SHP77 (cell line): ENCODE measurements around the gene ADGRG6.

Experiments
- DNase-seq, 2 experiments: peaks; one replicate each; lab custom pipeline; 2025; lab: John Stamatoyannopoulos, UW

ADGRG6 gene

DNA sequence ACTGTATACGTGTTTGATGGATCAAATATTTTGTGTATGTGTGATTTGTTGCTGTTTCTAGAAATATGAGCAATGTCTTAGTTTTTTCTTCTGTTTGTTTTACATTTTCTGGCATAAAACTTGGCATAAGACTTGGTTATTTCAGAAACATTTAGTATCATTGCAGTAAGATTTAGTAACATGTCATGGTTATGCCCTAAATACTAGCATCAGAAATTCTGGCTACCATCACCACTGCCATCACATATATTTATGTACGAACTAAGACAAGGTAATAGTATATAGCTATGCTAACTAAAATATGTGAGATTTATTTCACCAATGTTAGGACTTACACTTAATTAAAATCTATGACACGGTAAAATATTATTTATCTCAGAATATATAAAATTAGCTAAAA is 10.3 kb upstream of the ADGRG6 start:
- no peak for DNase-seq

DNA sequence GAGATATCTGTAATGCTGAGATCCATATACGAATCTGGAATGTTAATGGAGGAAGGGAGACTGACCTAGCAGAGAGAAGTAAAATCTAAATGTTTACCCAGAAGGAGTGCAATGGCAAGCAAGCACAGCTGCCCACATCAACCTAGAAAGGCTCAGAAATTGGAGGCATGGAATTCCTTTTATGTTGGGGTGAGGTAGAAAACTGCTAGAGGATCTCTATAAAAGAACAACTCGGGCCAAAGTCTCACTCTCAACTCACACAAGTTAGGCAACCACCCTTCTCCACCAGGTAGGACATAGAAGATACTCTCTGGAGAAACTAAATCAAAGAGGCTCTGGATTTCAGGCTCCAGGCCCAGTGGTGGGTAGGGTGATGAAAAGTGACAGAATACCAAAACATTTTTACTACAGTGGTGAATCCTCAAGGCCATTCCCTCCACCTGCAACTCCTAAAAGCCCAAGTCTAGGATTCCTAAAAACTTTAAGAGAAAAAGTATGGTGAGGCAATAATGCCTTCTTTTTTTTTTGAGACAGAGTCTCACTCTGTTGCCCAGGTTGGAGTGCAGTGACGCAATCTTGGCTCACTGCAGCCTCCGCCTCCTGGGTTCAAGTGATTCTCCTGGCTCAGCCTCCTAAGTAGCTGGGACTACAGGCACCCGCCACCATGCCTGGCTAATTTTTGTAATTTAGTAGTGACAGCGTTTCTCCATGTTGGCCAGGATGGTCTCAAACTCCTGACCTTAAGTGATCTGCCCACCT is 9.5 kb upstream of the ADGRG6 start:
- no peak for DNase-seq

DNA sequence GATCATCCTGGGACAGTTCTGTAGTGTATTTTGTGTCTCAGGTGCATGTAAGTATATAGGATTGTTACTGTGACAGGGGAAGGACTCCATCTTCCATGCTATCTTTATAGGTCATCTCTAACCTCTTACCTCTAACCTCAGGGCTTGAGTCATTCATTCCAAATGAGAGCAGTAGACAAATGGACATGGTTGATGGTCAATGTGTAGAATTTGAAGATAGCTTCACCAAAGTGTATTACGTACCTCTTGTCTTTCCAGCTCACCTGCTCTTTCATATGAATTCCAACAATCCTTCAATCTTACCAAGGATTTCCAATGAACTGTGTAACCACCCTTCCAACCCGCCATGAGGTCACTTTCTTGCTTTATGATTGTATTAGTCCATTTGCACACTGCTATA is 8.7 kb upstream of the ADGRG6 start:
- DNase-seq: no peak

DNA sequence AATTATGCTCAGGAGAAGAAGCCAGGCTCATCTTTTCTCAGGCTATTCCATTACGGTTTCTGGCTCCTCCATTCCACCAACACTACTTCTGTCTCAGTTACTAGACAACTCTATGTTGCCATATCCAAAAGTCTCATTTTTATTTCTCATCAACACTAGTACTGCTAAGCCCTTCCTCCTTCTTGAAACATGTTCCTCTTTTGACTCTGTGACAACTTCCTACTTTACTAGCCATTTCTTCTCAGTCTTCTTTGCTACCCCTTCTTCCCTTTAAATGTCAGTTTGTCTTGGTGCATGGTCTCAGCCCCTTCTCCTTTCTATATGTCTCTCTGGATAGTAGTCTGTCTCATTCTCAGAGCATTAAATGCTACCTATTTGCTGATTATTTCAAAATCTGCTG is 7.1 kb upstream of the ADGRG6 start:
- no peak for DNase-seq

DNA sequence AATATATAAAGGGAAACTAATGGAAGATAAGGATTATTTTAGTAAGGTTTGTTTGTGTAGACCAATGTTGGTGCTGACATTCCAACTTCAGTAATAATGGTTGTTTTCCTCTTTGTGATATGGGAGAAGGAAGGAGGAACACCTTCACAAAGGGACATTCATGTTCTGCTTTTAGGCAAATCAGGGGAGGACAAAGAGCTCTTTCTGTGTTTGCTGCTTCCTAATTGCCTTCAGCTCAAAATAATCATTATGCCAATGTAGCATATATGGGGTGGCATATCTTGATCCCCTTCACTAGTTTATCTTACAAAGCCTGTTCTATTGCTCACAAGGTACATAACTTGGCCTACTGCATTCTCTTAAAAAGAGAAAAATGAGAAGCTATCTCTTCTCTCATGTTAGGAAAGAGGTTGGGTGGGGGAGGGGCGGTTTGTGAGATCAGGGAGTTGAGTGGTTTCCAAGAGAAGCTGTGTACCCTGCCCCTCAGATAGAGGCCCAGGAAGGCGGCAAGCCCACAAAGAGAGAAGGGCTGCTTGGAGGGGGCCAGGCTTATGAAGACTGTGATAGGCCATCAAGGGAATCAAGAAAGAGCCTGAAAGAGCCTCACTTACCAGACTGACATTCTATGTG is 4.7 kb upstream of the ADGRG6 start:
- no peak for DNase-seq

DNA sequence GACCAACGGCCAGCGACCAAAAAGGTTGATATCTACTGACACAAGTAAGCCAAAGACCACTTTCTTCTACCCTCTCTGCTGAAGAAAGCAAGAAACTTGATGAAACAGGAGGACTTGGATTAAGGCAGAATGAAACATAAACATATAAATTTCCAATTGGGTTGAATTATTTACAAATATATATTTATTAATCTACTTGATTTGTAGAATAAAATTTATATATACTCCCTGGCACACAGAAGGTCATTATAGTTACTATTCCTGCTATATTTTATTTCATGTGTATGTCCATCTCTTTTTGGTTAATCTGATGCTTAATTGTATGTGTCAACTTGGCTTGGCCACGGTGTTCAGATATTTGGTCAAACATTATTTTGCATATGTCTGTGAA is 4.2 kb upstream of the ADGRG6 start:
- DNase-seq: no peak

DNA sequence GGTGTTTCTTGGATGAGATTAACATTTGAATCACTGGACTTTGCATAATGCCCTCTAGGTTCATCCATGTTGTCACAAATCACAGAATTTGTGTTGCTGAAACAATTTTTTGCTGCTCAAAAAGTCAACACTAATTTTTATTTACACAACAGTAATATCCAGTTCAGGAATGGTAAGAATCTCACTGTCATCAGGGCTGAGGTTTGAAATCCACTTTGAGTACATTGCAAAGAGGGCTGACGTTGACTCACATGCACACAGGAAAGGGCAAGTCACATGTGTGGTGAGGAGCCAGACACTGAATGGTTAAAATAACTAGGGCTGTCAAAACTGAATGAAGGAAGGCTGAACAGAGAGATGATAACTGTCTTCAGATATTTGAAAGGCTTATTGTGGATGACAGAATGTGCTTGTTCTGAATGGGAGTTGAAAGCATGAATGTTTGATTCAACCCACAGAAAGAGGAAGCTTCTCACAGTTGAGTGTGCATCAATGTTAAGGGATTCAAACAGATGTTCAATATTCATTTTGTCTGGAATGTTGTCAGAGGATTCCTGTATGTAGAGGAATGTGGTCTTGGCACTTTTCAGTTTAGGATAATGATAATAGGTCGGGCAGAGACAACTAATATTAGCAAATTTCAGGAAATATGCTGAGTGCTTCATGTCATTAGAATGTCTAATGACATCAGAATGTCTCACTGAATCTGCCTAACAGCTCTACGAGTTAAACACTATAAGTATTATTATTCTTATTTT is 3.6 kb upstream of the ADGRG6 start:
- no peak for DNase-seq

DNA sequence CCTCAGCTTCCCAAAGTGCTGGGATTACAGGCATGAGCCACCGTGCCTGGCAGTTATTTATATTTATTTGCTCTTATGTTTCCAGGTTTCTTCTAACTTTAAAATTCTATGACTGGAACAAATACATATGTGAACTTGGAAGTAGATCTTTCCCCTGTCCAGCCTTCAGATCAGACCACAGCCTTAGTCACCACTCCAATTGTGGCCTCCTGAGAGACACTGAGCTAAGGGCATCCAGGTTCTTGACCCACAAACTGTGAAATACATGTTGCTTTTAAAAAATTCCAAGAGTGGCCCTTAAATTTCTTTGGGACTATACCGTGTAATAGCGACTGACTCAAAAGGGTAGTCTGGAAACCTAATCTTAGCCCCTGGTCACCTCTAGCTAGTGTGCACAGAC is 1.5 kb upstream of the ADGRG6 start:
- no peak for DNase-seq

DNA sequence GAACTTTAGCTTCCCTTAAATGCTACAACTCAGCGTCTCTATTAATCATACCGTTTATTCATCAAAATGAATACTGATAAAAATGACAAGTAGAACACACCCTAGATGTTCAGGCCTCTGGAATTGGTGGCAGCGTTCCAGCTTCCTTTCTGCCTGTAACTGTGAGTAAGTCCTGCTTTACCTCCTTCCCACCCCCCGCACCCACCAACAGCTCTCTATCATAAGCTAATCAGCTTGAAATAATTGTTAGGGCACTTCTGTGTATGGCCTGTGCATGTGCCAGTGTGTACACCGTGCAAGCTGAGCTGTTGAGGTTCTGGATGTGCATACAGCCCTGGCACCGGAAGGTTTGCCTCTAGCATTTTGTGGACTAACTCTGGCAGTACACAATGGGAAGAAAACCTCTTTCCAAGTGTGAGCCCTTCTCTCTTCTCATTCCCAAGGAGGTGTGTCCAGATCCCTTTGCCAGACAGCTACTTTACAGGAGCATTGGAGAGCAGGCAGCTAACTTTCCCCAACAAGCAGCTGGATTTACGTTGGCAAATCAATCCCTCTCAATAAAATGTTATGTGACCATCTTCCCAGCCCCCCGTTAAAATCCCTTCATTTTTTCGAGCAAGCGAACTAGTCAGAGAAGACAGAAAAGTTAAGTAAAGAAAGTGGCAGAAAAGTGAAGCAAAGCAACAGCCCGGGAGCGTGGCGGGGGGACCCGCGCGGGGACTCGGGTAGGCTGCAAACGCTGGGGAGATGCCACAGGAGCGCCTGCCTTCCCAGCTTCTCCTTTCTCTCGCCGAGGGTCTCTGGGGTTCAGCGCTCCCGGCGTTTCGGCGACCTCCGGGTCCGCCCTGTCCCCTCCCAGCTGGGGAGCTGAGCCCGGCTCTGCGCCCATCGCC is 803 bp upstream of the ADGRG6 start:
- DNase-seq: no peak

DNA sequence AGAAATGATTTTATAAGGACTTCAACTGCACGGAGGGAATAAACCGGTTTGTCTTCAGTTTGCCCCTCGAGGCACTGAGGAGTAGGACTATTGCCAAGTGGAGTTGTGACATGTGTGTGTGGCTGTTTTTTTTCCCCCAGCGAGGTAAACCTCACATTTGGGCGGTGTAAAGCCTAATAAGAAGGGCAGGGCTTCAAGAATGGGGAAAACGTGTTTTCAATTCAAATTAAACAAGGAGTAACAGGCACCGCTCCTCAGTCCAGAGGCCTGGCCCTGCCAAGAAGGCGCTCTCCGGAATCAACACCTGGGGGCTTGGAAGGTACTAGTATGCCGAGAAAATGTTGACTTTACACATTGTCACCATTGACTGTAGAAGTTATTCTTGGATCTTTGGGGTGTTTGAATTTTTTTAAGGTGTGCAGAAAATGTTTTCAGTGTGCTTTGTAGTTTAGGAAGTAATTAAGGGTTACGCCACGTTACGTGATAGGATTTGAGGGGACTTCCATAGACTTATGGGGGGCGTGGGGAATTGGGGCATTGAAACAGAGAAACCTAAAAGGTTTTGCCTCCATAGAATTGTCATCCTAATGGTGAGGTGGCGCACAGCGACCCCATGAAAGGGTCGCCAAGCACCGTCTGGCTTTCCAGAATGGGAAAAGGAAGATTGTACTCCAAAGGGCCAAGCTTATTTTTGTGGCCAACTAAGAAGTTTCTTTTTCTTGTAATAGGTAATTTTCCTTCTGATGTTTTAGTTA is 791 bp downstream of the ADGRG6 start:
- DNase-seq: no peak

DNA sequence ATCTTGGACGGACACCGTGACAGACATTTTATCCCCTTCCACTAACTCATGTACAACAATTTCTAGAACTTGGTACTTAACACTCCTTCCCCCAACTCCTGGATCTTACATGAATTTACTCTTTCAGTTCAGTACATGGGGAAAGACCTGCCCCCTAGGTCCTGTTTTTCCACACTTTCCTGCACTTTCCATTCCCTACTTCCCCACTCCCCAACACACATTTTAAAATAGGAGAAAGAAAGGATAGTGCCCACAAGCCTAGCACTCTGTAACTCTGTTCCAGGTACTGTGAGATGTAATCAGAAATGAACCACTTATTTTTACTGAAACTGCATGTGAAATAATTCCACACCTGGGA is 1.3 kb downstream of the ADGRG6 start:
- DNase-seq: no peak

DNA sequence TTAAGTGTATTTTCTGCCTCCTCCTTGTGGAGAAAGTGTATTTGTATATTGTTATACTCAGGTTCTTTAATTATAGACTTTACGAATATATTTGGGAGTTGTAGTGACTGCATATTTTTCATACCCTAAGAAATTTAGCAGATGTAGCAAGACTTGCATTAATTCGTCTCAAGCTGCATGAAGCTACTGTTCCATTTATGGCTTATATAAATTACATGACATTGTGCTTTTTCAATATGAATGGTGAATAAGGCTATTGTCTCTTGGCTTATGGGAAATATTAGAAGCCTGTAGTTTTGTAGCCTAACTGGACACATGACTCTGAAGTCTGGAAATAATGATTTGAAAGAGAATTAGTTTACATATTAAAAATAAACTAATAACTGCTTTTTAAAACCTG is 2.4 kb downstream of the ADGRG6 start:
- no peak for DNase-seq

DNA sequence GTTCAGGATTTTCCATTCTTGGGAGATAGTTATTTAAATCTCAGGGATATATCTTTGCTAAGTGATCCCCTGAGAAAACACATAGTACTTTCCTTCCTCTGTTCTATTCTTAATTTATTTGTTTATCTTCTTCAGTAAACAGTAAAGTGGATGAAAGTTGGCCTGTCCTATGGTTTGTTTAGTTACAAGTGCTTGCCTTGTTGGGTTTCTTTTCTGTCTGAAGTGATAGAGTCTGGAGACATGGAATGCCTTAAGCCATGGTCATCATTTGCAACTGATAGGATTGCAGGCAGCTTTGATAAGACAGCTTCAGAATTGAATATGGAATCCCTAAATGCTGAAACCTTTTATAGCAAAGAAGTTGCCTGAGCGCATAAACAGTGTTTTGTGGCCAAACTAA is 4.9 kb downstream of the ADGRG6 start:
- no peak for DNase-seq

DNA sequence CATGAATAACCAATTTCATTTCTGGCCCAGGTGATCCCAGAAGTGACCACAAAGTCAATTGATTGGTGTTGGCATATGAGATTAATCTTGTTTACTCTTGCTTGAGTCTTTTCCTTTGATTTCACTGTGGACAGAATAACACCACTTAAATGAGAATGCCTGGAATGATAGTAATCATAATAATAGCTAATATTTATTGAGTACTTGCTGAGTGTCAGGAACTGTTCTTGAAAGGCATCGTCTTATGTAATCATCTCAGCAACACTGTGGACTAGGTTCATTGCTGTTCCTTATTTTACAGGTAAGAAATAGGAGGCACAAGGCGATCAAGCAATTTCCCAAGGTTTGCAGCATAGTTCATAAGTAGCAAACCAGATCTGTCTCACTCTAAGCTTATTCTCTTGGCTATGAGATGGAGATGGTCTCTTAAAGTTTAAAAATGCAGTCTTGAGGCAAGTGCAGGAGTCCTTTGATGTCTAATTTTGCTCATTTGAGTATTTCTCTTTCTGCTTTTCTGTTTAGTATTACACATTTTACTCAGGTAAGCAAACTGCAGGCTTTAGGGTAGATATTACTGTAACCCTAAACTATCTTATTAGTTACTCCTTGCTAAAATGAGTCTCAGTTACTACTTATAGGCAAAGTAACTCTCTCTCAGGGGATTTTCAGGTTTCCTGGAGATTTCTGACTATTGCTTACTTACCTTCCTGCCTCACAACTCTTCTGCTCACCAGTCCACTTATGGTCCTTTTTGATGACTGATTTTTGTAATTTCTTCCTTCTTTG is 6.3 kb downstream of the ADGRG6 start:
- DNase-seq: no peak

DNA sequence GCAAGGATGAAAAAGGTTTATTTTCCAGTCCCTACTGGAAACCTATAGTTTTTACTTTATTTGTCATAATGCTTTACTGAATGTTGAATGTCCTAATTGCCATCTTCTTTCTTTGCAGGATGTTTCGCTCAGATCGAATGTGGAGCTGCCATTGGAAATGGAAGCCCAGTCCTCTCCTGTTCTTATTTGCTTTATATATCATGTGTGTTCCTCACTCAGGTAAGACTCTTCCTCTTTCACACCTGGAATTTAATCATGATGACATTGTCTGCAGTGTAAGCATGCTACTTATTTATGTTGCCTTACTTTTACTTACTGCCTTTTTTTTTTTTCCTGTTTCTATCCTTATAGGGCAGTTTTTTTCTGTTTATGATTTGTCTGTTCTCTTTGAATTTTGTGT is 7.6 kb downstream of the ADGRG6 start:
- DNase-seq: no peak

DNA sequence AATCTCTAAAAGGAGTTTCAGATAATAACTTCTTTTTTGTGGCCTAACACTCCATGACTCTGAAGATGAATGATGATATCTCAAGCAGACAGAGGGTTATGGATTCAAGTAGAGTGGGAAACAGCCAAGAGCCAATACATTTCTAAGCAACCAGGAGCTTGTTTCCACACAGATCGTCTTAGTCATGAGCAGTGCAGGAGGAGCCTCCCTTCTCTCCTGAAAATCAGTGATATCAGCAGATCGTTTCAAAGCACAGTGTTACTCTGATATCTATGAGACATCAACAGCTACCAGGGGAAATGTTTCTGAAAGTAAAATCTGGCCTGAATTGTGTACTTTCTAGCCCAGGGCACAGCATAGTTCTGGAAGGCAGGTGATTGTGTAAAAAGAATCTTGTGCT is 11.5 kb downstream of the ADGRG6 start:
- no peak for DNase-seq

DNA sequence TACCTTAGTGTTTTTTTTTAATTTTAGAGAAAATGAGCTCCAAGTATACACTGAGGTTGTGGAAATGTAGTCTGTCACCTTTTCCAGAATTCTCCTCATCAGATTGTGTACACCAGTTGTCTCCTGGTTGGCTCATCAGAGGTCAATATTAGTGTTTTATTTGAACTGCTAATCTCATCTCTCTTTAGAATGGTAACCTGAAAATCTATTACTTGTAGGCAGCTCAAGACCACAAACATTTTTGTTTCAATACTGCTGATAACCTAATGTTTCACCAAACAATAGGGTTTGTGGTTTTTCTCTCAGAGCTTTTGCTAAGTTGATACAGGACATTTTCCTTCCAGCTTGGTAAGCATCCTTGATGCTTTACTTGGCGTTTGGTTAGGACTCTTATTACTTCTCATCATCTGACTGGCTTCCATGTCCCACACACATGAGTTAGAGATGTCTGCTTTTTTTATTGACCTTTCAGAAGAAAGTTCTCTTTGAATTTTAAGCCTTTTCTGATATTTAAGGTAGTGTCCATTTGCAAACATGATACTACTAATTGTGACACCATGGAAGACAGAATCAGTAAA is 15.1 kb downstream of the ADGRG6 start:
- no peak for DNase-seq

DNA sequence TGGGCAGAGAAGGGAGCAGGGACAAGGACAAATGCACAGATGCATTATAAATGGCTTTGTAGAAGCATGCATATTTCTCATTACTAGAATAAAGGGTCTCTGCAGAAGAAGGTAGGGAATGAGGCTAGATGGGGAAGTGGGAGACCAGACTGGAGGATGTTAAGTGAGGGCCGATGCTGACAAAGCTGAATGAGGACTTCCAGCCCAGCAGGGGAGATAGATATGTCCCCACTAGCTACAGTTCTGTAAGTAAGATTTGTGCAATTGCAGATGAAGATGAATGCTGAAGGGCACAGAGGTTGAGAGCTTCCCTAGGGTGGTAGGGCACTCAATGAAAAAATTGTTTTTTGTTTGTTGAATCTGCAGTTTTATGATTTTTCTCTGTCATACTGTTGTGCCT is 16.9 kb downstream of the ADGRG6 start:
- DNase-seq: no peak

DNA sequence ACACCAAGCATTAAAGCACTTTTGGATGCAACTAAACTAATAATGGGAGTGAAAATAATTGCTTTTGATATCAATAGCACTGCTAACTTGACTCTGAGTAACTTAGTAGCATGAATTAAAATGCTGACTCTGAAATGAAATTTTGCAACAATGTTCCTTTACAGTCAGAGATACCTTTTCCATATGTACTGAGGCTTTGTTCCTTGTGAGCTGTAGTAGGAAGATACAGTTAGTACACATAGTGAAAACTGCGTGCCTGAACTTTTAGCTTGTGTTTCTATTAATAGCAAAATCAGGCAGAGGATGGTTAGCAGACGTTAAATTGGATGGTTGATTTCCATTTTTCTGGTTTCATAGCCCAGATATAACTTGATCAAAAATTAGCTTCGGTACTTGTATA is 18.6 kb downstream of the ADGRG6 start:
- no peak for DNase-seq

DNA sequence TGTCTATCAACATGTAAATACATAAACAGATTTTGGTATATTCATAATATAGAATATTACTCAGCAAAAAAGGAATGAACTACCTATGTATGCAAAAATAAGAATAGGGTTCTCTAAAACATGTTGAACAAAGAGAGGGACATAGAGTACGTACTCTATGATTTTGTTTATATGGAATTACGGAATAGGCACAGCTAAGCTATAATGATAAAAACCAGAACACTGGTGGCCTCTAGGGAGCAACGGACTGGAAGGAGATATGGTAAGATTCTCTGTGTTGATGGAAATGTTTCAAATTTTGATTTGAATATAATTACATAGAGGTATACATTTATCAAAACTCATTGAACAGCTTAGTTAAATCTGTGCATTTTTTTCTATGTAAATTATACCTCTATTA is 19.6 kb downstream of the ADGRG6 start:
- no peak for DNase-seq

DNA sequence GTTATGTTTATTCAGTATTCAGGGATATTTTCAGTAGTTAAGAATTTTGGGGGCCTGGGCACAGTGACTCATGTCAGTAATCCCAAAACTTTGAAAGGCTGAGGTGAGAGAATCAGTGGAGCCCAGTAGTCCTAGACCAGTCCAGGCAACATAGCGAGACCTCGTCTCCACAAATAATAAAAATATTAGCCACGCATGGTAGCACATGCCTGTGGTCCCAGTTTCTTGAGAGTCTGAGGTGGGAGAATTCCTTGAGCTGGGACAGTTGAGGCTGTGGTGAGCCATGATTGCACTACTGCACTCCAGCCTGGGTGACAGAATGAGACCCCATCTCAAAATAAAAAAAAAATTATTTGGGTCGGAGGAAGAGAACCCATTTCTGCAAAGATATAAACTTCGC is 20.3 kb downstream of the ADGRG6 start:
- DNase-seq: no peak
